Panc1 (cell line): Measurements from ENCODE around the gene ZNF780B. TPM values are rescaled to one million over a fixed set of nuclear protein-coding genes. Genes with fewer than 3 reads are reported as not detected.
A peak's percentile ranks its signal among the peaks of the same experiment; 100 is the strongest.
"Not testable (repeated sequence)": the region's sequence is repeated elsewhere in the genome, so short reads cannot be mapped to it uniquely, and the experiment has no call there.

Source experiments
- ATAC-seq: fragments of 200-7000 bp; cut with Tn5 transposase; 2 replicates; pipeline ENCODE4 v1.9.1; 2020; ENCODE audit warnings: mild to moderate bottlenecking, moderate library complexity
- BruUV-seq: library from RNA; stranded (reverse); fragments of 400-500 nt; replicated peaks from 2 replicates; lab custom pipeline; 2021; lab: Mats Ljungman, UMichigan
- CTCF ChIA-PET: fragments of 300-600 bp; sonication (Branson Sonifier 250); formaldehyde crosslinking; loops from one replicate; lab custom pipeline; 2022; ENCODE audit warnings: antibody characterized with exemption; lab: Charles Lee
- POLR2A ChIA-PET: fragments of 300-600 bp; sonication (Branson Sonifier 250); formaldehyde crosslinking; loops from one replicate; lab custom pipeline; 2022; ENCODE audit warnings: antibody characterized with exemption; lab: Charles Lee
- DNase-seq: peaks from one replicate; pipeline ENCODE4 v3.0.0-alpha.2; 2010; ENCODE audit warnings: low read depth, low spot score
- H3K27ac ChIP-seq: 2 replicates; pipeline ENCODE4 v1.5.1; 2011; ENCODE audit warnings: mild to moderate bottlenecking, low read length, inconsistent platforms
- H3K27me3 ChIP-seq: fragments of 200-500 bp; sonication (Bioruptor generic); 2 replicates; pipeline ENCODE4 v1.6.0; 2014; ENCODE audit warnings: low read length, inconsistent platforms; ENCODE audit not compliant: control insufficient read depth, insufficient read depth
- H3K36me3 ChIP-seq: fragments of 200-500 bp; sonication (Bioruptor generic); 2 replicates; pipeline ENCODE4 v1.5.1; 2014; ENCODE audit warnings: inconsistent platforms, mild to moderate bottlenecking, low read length, moderate library complexity; ENCODE audit not compliant: control insufficient read depth, insufficient read depth
- H3K4me1 ChIP-seq: 2 replicates; pipeline ENCODE4 v1.5.1; 2011; ENCODE audit warnings: inconsistent platforms, mild to moderate bottlenecking, low read length, moderate library complexity; ENCODE audit not compliant: control insufficient read depth, insufficient read depth
- H3K4me3 ChIP-seq, 2 experiments: 2 replicates each; pipeline ENCODE4 v1.5.1; 2011 to 2012; ENCODE audit warnings: low read depth in 2 of 2, low read length in 2 of 2, mild to moderate bottlenecking in 2 of 2, inconsistent platforms in 1 of 2, moderate library complexity in 1 of 2
- H3K9me3 ChIP-seq: fragments of 200-500 bp; sonication (Bioruptor generic); 2 replicates; pipeline ENCODE4 v1.5.1; 2014; ENCODE audit warnings: low read depth, mild to moderate bottlenecking, inconsistent platforms, low read length, moderate library complexity; ENCODE audit not compliant: control insufficient read depth, insufficient read depth
- SIN3A ChIP-seq: IDR thresholded peaks from 2 replicates; pipeline ENCODE4 v1.6.1; 2012; ENCODE audit warnings: low read depth, mild to moderate bottlenecking, low read length, moderate library complexity, borderline replicate concordance; ENCODE audit not compliant: insufficient read depth
- TCF7L2 ChIP-seq: IDR thresholded peaks from 2 replicates; pipeline ENCODE4 v1.6.1; 2011; ENCODE audit warnings: mild to moderate bottlenecking, low read depth, low read length, inconsistent platforms
- in situ Hi-C: cut with HindIII; loops from 2 replicates; pipeline ENCODE4 v1.10.0; 2016; ENCODE audit warnings: low sequenced_read_pairs, low pct_unique_long_range_greater_than_20kb
- intact Hi-C: fragments of 100-400 bp; cut with micrococcal nuclease; formaldehyde crosslinking; loops from one replicate; pipeline ENCODE4 v1.10.0; 2022; ENCODE audit not compliant: unreplicated experiment
- total RNA-seq: library from RNA; stranded (reverse); gene quantifications from one replicate; pipeline ENCODE4 v1.2.1, GENCODE V29; 2021; ENCODE audit not compliant: unreplicated experiment
- TF ChIP-seq, protein P1 (sequence below): fragments of 450-650 bp; IDR thresholded peaks from 2 replicates; pipeline ENCODE4 v1.5.1; 2017; ENCODE audit warnings: mild to moderate bottlenecking

ZNF780B gene
- total RNA-seq, 1 experiment from 2014 or later = 237 TPM

DNA sequence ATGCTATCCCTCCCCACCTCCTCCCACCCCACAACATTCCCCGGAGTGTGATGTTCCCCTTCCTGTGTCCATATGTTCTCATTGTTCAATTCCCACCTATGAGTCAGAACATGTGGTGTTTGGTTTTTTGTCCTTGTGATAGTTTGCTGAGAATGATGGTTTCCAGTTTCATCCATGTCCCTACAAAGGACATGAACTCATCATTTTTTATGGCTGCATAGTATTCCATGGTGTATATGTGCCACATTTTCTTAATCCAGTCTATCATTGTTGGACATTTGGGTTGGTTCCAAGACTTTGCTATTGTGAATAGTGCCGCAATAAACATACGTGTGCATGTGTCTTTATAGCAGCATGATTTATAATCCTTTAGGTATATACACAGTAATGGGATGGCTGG lies 18.0 kb downstream of the ZNF780B start:
- CTCF ChIA-PET = not testable (repeated sequence)

DNA sequence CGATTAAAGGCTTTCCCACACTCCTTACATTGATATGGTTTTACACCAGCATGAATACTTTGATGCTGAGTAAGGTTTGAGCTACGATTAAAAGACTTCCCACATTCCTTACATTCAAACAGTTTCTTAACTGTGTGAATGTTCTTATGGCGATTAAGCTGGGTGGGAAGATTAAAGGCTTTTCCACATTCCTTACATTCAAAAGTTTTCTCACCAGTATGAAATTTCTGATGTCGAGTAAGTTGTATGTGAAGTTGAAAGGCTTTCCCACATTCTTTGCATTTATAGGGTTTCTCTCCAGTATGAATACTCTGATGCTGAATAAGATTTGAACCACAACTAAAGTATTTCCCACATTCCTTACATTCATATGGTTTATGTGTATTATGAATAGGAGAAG lies 20.0 kb downstream of the ZNF780B start:
- ATAC-seq = no peak
- H3K4me1 ChIP-seq = no peaks in the 10 kb centered on the region
- in situ Hi-C loops (loop anchor here (5.0 kb wide), 2 partner anchors 64 to 99 kb away; partner anchors contain the start of gene PSMC4), intact Hi-C loops (no loop called here)
- ChIA-PET POLR2A (interaction anchor here (0.5 to 1.1 kb wide), 4 partner anchors 13 to 208 kb away, joined by 3 to 6 read pairs (median 3); no protein-coding TSS in a partner anchor), CTCF (interaction anchor here (0.5 to 1.7 kb wide), 4 partner anchors 18 to 207 kb away, joined by 3 to 12 read pairs (median 4); partner anchors contain the start of gene PSMC4)
- H3K9me3 ChIP-seq = peaks cover 67% of the 10 kb centered on the region
- no peak for DNase-seq
- TF ChIP-seq SIN3A (no peak), TCF7L2 (no peak)
- TF ChIP-seq, protein P1, sequence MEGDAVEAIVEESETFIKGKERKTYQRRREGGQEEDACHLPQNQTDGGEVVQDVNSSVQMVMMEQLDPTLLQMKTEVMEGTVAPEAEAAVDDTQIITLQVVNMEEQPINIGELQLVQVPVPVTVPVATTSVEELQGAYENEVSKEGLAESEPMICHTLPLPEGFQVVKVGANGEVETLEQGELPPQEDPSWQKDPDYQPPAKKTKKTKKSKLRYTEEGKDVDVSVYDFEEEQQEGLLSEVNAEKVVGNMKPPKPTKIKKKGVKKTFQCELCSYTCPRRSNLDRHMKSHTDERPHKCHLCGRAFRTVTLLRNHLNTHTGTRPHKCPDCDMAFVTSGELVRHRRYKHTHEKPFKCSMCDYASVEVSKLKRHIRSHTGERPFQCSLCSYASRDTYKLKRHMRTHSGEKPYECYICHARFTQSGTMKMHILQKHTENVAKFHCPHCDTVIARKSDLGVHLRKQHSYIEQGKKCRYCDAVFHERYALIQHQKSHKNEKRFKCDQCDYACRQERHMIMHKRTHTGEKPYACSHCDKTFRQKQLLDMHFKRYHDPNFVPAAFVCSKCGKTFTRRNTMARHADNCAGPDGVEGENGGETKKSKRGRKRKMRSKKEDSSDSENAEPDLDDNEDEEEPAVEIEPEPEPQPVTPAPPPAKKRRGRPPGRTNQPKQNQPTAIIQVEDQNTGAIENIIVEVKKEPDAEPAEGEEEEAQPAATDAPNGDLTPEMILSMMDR = peak; percentile 19; the same call in 1 of the 2 replicates
- no TSS peak for BruUV-seq
- no peak overlapping the region for H3K4me3 ChIP-seq
- H3K36me3 ChIP-seq = no peaks in the 10 kb centered on the region
- H3K27me3 ChIP-seq = no peaks in the 10 kb centered on the region
- H3K27ac ChIP-seq = no peak overlapping the region

More for the DNA sequence above, 18.0 kb downstream of the ZNF780B start:
- H3K27me3 ChIP-seq, H3K4me3 ChIP-seq, H3K4me1 ChIP-seq, H3K27ac ChIP-seq, ATAC-seq, BruUV-seq, DNase-seq, intact Hi-C loops, POLR2A ChIA-PET, H3K36me3 ChIP-seq: not testable (repeated sequence)
- in situ Hi-C loops = loop anchor here (5.0 kb wide), 2 partner anchors 66 to 101 kb away; partner anchors contain the start of gene PSMC4
- TF ChIP-seq, protein P1 = peak; percentile 32; the same call in 1 of the 2 replicates
- peaks cover 47% of the 10 kb centered on the region for H3K9me3 ChIP-seq

DNA sequence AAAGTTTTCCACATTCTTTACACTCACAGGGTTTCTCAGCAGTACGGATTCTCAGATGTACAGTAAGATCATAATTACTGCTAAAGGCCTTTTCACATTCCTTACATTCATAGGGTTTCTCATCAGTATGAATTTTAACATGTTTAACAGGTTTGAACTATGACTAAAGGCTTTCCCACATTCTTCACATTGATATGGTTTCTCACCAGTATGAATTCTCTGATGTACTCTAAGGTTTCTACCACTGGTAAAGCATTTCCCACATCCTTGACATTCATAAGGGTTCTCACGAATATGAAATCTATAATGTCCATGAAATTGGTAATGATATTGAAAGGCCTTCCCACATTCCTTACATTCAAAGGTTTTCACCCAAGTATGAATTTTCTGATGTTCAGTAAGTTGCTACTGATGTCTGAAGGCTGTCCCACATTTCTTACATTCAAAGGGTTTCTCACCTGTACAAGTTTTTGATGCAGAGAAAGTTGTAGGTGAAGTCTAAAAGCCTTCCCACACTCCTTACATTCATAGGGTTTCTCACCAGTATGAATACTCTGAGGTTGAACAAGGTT lies 22.0 kb downstream of the ZNF780B start:
- H3K27ac ChIP-seq = no peak overlapping the region
- BruUV-seq = no TSS peak
- H3K27me3 ChIP-seq = no peaks in the 10 kb centered on the region
- no peaks in the 10 kb centered on the region for H3K4me1 ChIP-seq
- ChIA-PET CTCF (no interaction called here), POLR2A (interaction anchor here (0.5 to 0.6 kb wide), 2 partner anchors 15 to 200 kb away, joined by 10 to 14 read pairs; partner anchors contain the start of gene DYRK1B)
- intact Hi-C loops = no loop called here
- ATAC-seq (peak; percentile 35), DNase-seq (no peak)
- no peaks in the 10 kb centered on the region for H3K36me3 ChIP-seq
- no peak overlapping the region for H3K4me3 ChIP-seq
- in situ Hi-C loops = no loop called here
- H3K9me3 ChIP-seq = peaks cover 87% of the 10 kb centered on the region
- TF ChIP-seq TCF7L2 = no peak
